Stimulated activated CD4-positive, alpha-beta T cell treated with anti-CD3 and anti-CD28 coated beads, Interleukin-12 subunit alpha, Interleukin-12 subunit beta, amount 100 ng/mL, for 24 hours (primary cell): Measurements from ENCODE around the gene IVNS1ABP.

Experiments
- DNase-seq, 2 experiments: peaks; one replicate each; pipeline ENCODE4 v3.0.0-alpha.2; 2020; ENCODE audit warnings: low read depth in 2 of 2

The IVNS1ABP gene

DNA sequence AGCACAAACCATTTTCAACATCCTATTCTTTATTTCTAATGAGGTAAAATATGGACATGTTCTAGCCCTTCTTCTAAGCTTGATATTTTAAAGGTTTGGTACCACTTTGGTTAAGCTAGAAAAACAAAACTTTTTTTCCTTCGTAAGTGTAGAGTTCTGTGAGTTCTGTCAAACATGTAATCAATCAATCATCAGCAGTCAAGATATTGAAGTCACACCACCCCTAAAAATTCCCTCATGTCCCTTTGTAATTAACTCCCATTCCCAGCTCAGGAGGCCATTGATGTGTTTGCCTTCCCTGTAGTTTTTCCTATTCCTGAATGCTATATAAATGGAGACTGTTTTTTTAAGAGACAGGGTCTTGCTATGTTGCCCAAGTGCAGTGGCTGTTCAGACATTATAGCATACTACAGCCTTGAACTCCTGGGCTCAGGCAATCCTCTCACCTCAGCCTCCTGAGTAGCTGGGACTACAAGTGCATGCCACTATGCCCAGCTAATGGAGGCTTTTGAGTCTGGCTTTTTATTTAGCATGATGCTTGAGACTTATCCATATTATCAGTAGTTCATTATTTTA is 23.0 kb downstream of the IVNS1ABP start:
- DNase-seq = no peak

DNA sequence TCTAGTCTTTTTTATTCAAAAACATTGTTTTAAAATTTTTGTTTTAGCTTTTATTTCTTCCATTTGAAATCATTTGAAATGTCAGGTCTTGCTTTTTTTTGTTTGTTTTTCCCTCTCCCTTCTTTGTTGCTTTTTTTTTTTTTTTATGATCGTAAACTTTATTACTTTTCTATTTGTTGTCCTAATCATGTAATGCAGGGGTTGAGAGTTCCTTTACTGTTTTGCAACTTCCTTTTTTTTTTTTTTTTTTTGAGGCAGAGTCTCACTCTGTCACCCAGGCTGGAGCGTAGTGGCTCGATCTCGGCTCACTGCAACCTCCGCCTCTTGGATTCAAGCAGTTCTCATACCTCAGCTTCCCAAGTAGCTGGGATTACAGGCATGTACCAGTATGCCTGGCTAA is 24.8 kb downstream of the IVNS1ABP start:
- DNase-seq = no peak

DNA sequence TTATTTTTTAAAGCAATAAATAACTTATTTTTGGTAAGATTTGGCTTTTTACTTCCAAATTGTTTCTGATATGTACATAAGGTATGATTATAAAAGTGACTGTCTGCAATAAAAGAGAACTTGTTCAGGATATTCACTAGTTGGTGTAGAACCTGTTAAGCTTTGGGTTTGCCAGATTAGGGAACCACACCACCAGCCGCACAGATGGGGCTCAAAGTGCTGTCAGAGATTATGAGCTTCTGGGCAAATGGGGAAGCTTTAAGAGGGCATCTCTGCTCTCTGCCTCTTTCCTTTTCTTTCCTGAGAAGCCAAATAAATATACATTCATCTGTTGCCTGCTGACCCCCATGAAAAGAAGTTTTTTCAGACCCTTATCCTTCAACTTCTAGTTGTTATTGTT is 25.4 kb downstream of the IVNS1ABP start:
- no peak for DNase-seq

GRCh38 chr1:185291159-185291558 is 25.9 kb downstream of the IVNS1ABP start:
- no peak for DNase-seq

DNA sequence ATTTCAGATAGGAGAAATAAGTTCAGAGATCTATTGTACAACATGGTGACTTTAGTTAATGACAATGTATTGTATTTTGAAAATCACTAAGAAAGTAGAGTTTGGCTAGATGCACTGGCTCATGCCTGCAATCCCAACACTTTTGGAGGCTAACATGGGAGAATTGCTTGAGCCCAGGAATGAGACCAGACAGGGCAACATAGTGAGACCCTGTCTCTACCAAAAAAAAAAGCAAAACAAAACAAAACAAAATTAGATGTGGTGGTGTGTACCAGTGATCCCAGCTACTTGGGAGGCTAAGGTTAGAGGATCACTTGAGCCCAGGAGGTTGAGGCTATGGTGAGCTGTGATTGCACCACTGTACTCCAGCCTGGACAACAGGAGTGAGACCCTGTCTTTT is 27.2 kb downstream of the IVNS1ABP start:
- DNase-seq = no peak

DNA sequence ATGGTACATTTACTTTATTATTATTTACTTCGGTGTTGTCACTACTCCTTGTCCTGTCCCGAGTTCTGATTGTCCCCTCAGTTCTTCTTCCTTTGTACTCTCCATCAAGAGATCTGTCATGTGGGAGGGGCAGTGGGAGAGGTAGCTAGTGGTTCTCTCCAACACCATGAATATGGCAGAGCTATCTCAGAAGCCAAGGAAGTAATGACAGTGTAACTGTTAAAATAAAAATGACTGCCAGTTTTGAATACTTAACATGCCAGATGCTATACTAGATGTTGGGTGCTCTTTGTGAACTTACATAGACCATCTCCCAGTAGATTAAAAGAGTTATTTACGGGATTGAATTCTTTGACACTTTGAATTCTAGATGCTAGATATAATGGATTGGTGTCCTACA is 28.6 kb downstream of the IVNS1ABP start:
- no peak for DNase-seq

GRCh38 chr1:185287451-185287850 is 29.6 kb downstream of the IVNS1ABP start:
- no peak for DNase-seq

DNA sequence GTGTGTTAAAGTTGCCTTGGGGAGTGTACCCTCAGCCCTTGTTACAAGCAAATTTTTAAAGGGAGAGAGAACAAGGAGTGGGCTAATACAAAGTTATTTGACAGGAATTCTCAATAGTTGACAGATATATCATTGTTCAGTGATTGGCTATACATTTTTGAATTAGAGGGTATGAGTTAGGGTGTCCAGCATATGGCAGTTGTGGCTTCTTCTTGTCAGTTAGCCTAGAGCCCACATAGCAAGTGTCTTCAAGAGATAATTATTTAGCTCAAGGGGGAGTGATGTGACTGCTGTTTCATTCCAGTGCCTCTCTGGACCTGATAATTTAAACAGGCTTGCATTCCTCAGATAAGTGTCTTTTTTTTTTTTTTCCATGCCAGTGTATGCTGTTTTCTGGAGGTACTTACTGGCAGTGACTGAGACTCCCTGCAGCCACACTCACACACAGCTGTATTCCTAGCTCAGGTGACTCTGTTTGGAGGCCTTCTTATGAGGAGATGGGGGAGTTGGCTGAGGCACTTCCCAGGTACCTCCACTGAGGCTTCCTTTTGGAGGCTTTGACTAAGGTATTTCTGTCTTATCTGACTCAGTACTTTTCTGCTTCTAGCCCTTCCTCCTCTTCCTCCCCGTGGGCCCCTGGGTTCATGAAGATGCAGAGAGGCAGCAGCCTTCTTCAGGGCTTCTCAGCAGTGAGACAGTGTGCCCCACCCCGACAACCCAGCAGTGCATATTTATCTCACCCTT is 32.3 kb downstream of the IVNS1ABP start:
- no peak for DNase-seq

GRCh38 chr1:185284116-185284515 is 32.9 kb downstream of the IVNS1ABP start:
- DNase-seq = no peak

DNA sequence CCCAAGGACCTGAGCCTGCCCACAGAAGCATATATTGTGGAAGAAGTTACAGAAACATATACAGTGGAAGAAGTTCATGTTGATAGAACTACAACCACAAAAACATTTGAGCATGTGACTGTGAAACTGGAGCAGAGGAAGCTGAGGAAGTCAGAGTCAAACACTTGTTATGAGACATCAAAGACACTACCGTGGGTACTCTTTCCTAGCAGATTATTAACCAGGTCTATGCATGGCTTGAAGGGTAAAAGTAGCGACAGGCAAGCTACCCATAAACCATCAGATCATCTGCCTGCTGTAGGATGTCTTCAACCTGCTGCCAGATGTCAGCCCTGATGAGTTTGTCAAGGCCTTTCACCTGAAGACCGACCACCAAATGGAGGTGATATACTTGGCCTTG is 35.8 kb downstream of the IVNS1ABP start:
- no peak for DNase-seq

DNA sequence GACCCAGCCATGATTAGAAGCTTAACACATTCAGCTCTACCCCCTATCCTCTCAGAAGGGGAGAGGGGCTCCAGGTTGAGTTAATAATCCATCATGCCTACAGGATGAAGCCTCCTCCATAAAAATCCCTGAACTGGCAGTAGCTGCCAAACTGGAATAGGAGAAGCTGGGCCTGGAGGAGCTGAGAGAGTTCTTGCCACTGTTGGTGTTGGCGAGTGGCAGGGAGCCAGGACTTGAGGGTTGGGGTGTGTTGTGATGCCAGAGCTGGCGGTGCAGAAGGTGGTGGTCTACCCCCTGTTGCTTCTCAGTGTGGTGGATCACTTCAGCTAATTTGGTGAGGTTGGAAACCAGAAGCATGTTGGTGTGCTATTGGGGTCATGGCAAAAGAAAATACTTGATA is 36.5 kb downstream of the IVNS1ABP start:
- no peak for DNase-seq

DNA sequence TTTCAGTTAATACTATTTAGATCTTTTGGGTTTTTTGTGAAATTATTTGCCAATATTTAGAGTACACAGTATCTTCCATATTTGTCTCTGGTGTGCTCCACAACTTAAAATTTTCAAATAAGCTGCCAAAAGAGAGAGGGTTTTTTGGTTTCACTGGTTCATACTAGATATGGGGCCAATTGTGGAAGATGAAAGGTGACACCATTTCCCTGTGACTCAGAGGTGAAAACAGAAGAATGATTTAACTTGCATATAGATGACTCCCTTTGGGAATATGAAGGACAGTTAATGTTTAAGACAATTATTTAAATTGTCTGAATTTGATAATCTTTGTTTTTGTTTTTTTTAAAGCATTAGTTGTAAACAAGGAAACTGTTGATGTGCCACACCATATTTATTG is 37.5 kb downstream of the IVNS1ABP start:
- no peak for DNase-seq

- DNase-seq = no peak
These were observed 45.1 kb downstream of the IVNS1ABP start for GRCh38 chr1:185271921-185272320.

- no peak for DNase-seq
These were observed 48.7 kb downstream of the IVNS1ABP start for GRCh38 chr1:185268352-185268751.

GRCh38 chr1:185267701-185268100 is 49.3 kb downstream of the IVNS1ABP start:
- DNase-seq = no peak

GRCh38 chr1:185267301-185267700 is 49.7 kb downstream of the IVNS1ABP start:
- no peak for DNase-seq

GRCh38 chr1:185265314-185265713 is 51.7 kb downstream of the IVNS1ABP start:
- DNase-seq = no peak

- no peak for DNase-seq
These were observed 53.3 kb downstream of the IVNS1ABP start for GRCh38 chr1:185263780-185264179.

- DNase-seq = no peak
These were observed 53.8 kb downstream of the IVNS1ABP start for GRCh38 chr1:185263292-185263691.

DNA sequence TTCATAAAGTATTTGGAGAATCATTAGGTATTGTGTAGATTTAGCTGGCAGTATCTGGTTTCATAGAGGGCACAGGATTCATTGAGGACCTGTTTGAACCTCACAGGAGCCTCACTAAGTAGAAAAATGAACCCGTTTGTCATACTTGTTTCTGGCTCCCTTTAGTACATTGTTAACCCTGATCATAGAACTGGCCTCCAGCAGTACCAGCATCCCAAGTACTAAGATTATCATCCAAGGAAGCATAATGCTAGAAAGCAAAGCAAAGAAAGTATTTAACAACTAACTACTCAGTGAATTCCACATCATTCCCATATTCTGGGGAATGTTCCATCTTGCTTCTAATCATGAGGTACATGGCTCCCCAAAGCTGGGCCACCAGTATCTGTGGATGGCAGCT is 54.9 kb downstream of the IVNS1ABP start:
- no peak for DNase-seq

GRCh38 chr1:185260611-185261010 is 56.4 kb downstream of the IVNS1ABP start:
- DNase-seq = no peak

- DNase-seq = no peak
These were observed 58.4 kb downstream of the IVNS1ABP start for GRCh38 chr1:185258676-185259075.

DNA sequence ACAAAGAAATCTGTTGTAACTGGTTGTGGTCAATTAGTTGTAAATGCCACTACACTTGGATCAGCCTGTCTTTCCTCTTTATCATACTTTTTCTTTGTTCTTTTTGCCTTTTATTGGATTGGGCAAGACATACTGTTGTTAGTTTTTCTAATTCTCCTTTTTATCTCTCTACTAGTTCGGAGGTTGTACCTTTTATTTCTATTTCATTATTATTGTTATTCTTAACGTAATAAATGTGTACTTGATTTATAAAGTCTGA is 59.2 kb downstream of the IVNS1ABP start:
- no peak for DNase-seq
